ENCODE results near the gene DISC1. TPM values are rescaled to one million over a fixed set of nuclear protein-coding genes. Genes with fewer than 3 reads are reported as not detected.

DISC1 gene
- total and polyA plus RNA-seq, 2 donors (not counting 3 experiments of a cell fraction or from before 2014, with no cell fraction given), result 3.3 to 14.7 TPM

GRCh38 chr1:231826566-231826965 lies 200.0 kb downstream of the DISC1 start:
- BruUV-seq (replicated peaks), result no TSS peak
- no peak for TF ChIP-seq JUN (IDR thresholded peaks at IDR 0.05; ENCODE audit: borderline replicate concordance, insufficient read depth, insufficient read length, low read depth)
- H4K20me1 ChIP-seq (replicated peaks; ENCODE audit: control insufficient read depth, extremely low read depth, insufficient read depth, low read length), result no peaks in the 10 kb centered on the region
- POLR2A ChIA-PET, result no interaction called here
- peaks cover 29% of the 10 kb centered on the region for H3K4me1 ChIP-seq (ENCODE audit: control insufficient read depth, extremely low read depth, insufficient read depth, low read length)
- dilution Hi-C loops (cut with MboI; ENCODE audit: extremely low pct_ligation_motif_present, low sequenced_read_pairs) (no loop called here), intact Hi-C loops (cut with micrococcal nuclease) (loop anchor here (5.0 to 10.0 kb wide), 4 partner anchors 166 to 1184 kb away; partner anchors contain the start of gene COG2)
- CTCF ChIA-PET, result interaction anchor here (1.2 kb wide), 1 partner anchor 19 kb away, joined by 3 read pairs; no protein-coding TSS in a partner anchor
- no peak overlapping the region for H3K4me3 ChIP-seq (replicated peaks in 1 of 3; ENCODE audit: insufficient read depth in 1 of 3, low read depth in 1 of 3, low read length in 3 of 3)
- H3K27ac ChIP-seq (ENCODE audit: insufficient read depth, low read depth, low read length), result peak overlapping the region; percentile 73
- no peaks in the 10 kb centered on the region for H3K79me2 ChIP-seq (ENCODE audit: control insufficient read depth, insufficient read depth, low read length)
- no peak overlapping the region for H3K4me2 ChIP-seq (ENCODE audit: insufficient read depth, low read length)
- H3K9me1 ChIP-seq (replicated peaks; ENCODE audit: control insufficient read depth, extremely low read depth, insufficient read depth, low read length), result no peaks in the 10 kb centered on the region
- no peaks in the 10 kb centered on the region for H3K36me3 ChIP-seq (ENCODE audit: control insufficient read depth in 2 of 2, extremely low read depth in 1 of 2, insufficient read depth in 2 of 2, low read length in 2 of 2)
- H3K27me3 ChIP-seq (ENCODE audit: control insufficient read depth in 2 of 2, insufficient read depth in 2 of 2, low read length in 2 of 2), result no peaks in the 10 kb centered on the region
- no peak overlapping the region for H2AFZ ChIP-seq (ENCODE audit: low read depth, low read length)
- DNase-seq (ENCODE audit: low read depth, low spot score) (peak; percentile 9), FAIRE-seq (no peak)
- H3K9ac ChIP-seq (replicated peaks; ENCODE audit: extremely low read depth, insufficient read depth, low read length), result no peak overlapping the region
- no peaks in the 10 kb centered on the region for H3K9me3 ChIP-seq (replicated peaks; ENCODE audit: control insufficient read depth, insufficient read depth, low read length)

- no peaks in the 10 kb centered on the region for H3K9me1 ChIP-seq (replicated peaks; ENCODE audit: control insufficient read depth, extremely low read depth, insufficient read depth, low read length)
- TF ChIP-seq, protein P1, sequence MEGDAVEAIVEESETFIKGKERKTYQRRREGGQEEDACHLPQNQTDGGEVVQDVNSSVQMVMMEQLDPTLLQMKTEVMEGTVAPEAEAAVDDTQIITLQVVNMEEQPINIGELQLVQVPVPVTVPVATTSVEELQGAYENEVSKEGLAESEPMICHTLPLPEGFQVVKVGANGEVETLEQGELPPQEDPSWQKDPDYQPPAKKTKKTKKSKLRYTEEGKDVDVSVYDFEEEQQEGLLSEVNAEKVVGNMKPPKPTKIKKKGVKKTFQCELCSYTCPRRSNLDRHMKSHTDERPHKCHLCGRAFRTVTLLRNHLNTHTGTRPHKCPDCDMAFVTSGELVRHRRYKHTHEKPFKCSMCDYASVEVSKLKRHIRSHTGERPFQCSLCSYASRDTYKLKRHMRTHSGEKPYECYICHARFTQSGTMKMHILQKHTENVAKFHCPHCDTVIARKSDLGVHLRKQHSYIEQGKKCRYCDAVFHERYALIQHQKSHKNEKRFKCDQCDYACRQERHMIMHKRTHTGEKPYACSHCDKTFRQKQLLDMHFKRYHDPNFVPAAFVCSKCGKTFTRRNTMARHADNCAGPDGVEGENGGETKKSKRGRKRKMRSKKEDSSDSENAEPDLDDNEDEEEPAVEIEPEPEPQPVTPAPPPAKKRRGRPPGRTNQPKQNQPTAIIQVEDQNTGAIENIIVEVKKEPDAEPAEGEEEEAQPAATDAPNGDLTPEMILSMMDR (IDR thresholded peaks at IDR 0.05; ENCODE audit: extremely low read depth in 1 of 2, insufficient read depth in 1 of 2, low read depth in 1 of 2, low read length in 2 of 2), result no peak
- TF ChIP-seq JUN (IDR thresholded peaks at IDR 0.05; ENCODE audit: borderline replicate concordance, insufficient read depth, insufficient read length, low read depth), result peak; percentile 85
- TF ChIP-seq MYC (IDR thresholded peaks at IDR 0.05; ENCODE audit: low read depth, low read length), result no peak
- TF ChIP-seq POLR2A (IDR thresholded peaks at IDR 0.05; ENCODE audit: low read depth, low read length), result peak; percentile 29
- peak; percentile 83 for TF ChIP-seq FOS (IDR thresholded peaks at IDR 0.05; ENCODE audit: borderline replicate concordance, insufficient read depth, low read length)
- TF ChIP-seq GATA2 (IDR thresholded peaks at IDR 0.05; ENCODE audit: insufficient read depth, insufficient read length, low read depth, low read length), result peak; percentile 41
- TF ChIP-seq, protein P2, sequence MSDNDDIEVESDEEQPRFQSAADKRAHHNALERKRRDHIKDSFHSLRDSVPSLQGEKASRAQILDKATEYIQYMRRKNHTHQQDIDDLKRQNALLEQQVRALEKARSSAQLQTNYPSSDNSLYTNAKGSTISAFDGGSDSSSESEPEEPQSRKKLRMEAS (IDR thresholded peaks at IDR 0.05; ENCODE audit: insufficient read depth, insufficient read length), result no peak
- TF ChIP-seq POLR2AphosphoS5 (IDR thresholded peaks at IDR 0.05; ENCODE audit: insufficient read depth, low read depth, low read length), result peak; percentile 59
- TF ChIP-seq EZH2 (IDR thresholded peaks at IDR 0.05; ENCODE audit: borderline replicate concordance, low read depth, low read length, severe bottlenecking), result no peak
- H3K27ac ChIP-seq (ENCODE audit: insufficient read depth, low read depth, low read length), result peak overlapping the region; percentile 92
- no peaks in the 10 kb centered on the region for H4K20me1 ChIP-seq (replicated peaks; ENCODE audit: control insufficient read depth, extremely low read depth, insufficient read depth, low read length)
- peak overlapping the region; percentile 76 for H3K9ac ChIP-seq (replicated peaks; ENCODE audit: extremely low read depth, insufficient read depth, low read length)
- H3K79me2 ChIP-seq (ENCODE audit: control insufficient read depth, insufficient read depth, low read length), result no peaks in the 10 kb centered on the region
- TSS peak; percentile 99 for BruUV-seq (replicated peaks)
- FAIRE-seq (no peak), DNase-seq (ENCODE audit: low read depth, low spot score) (peak; percentile 82)
- H3K36me3 ChIP-seq (ENCODE audit: control insufficient read depth in 2 of 2, extremely low read depth in 1 of 2, insufficient read depth in 2 of 2, low read length in 2 of 2), result no peaks in the 10 kb centered on the region
- peaks cover 29% of the 10 kb centered on the region for H3K4me1 ChIP-seq (ENCODE audit: control insufficient read depth, extremely low read depth, insufficient read depth, low read length)
- intact Hi-C loops (cut with micrococcal nuclease), result loop anchor here (1.0 to 10.0 kb wide), 8 partner anchors 13 to 1185 kb away; partner anchors contain the start of gene COG2
- no peaks in the 10 kb centered on the region for H3K9me3 ChIP-seq (replicated peaks; ENCODE audit: control insufficient read depth, insufficient read depth, low read length)
- POLR2A ChIA-PET, result no interaction called here
- H3K4me2 ChIP-seq (ENCODE audit: insufficient read depth, low read length), result peak overlapping the region; percentile 86
- H3K27me3 ChIP-seq (ENCODE audit: control insufficient read depth in 2 of 2, insufficient read depth in 2 of 2, low read length in 2 of 2), result no peaks in the 10 kb centered on the region
- dilution Hi-C loops (cut with MboI; ENCODE audit: extremely low pct_ligation_motif_present, low sequenced_read_pairs), result no loop called here
- no peak overlapping the region for H2AFZ ChIP-seq (ENCODE audit: low read depth, low read length)
- no peak overlapping the region for H3K4me3 ChIP-seq (replicated peaks in 1 of 3; ENCODE audit: insufficient read depth in 1 of 3, low read depth in 1 of 3, low read length in 3 of 3)
- CTCF ChIA-PET, result interaction anchor here (0.6 to 1.1 kb wide), 5 partner anchors 17 to 46 kb away, joined by 3 to 5 read pairs (median 4); no protein-coding TSS in a partner anchor
These were observed 200.9 kb downstream of the DISC1 start for GRCh38 chr1:231827337-231828105.
